NT2/D1 (cell line): ENCODE results near the gene TMTC4.

ENCODE experiments used
- DNase-seq: peaks from one replicate; pipeline ENCODE4 v3.0.0-alpha.2; 2011; ENCODE audit warnings: low read depth, low spot score
- H3K27me3 ChIP-seq: 2 replicates; pipeline ENCODE4 v1.6.0; 2011; ENCODE audit warnings: mild to moderate bottlenecking; ENCODE audit not compliant: insufficient read length, insufficient read depth
- H3K36me3 ChIP-seq: 2 replicates; pipeline ENCODE4 v1.6.1; 2011; ENCODE audit warnings: mild to moderate bottlenecking, low read length, mixed read lengths; ENCODE audit not compliant: insufficient read depth, insufficient read length
- H3K4me1 ChIP-seq: 2 replicates; pipeline ENCODE4 v1.5.1; 2011; ENCODE audit not compliant: insufficient read depth, insufficient read length
- H3K4me3 ChIP-seq: 2 replicates; pipeline ENCODE4 v1.5.1; 2011; ENCODE audit warnings: low read depth; ENCODE audit not compliant: insufficient read length
- H3K9ac ChIP-seq: 2 replicates; pipeline ENCODE4 v1.6.0; 2011; ENCODE audit warnings: low read depth; ENCODE audit not compliant: insufficient read length
- H3K9me3 ChIP-seq: 2 replicates; pipeline ENCODE4 v1.5.1; 2011; ENCODE audit warnings: mild to moderate bottlenecking, low read length; ENCODE audit not compliant: insufficient read depth
- SUZ12 ChIP-seq: IDR thresholded peaks from 2 replicates; pipeline ENCODE4 v1.6.1; 2011; ENCODE audit not compliant: insufficient read length, insufficient read depth; ENCODE audit errors: extremely low read depth
- YY1 ChIP-seq: IDR thresholded peaks from 2 replicates; pipeline ENCODE4 v1.6.1; 2011; ENCODE audit not compliant: insufficient read length, insufficient read depth
- ZNF274 ChIP-seq: IDR thresholded peaks from 2 replicates; pipeline ENCODE4 v1.6.1; 2011; ENCODE audit warnings: mild to moderate bottlenecking, low read depth, low read length

TMTC4 gene

DNA sequence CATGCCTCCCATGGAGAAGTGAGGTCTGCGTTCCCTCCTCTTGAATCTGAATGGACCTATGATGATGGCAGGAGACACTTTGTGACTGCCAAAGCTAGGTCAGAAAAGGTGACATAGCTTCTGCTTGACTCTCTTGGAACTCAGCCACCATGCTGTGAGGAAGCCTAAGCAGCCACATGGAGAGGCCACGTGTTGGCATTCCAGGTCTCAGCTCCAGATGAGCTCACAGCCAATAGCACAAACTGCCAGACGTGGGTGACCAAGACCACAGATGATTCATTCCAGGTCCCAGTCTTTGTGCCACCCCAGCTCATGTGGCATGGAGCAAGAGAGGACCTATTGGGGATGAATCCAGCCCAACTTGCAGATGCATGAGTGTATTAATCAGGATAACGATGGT, 77.3 kb downstream of the TMTC4 start:
- H3K9me3 ChIP-seq = no peaks in the 10 kb centered on the region
- no peak for DNase-seq
- no peak overlapping the region for H3K4me3 ChIP-seq
- no peaks in the 10 kb centered on the region for H3K27me3 ChIP-seq
- no peak for TF ChIP-seq SUZ12
- TF ChIP-seq ZNF274 = no peak
- TF ChIP-seq YY1 = no peak
- no peak overlapping the region for H3K9ac ChIP-seq
- H3K36me3 ChIP-seq = no peaks in the 10 kb centered on the region
- no peaks in the 10 kb centered on the region for H3K4me1 ChIP-seq

DNA sequence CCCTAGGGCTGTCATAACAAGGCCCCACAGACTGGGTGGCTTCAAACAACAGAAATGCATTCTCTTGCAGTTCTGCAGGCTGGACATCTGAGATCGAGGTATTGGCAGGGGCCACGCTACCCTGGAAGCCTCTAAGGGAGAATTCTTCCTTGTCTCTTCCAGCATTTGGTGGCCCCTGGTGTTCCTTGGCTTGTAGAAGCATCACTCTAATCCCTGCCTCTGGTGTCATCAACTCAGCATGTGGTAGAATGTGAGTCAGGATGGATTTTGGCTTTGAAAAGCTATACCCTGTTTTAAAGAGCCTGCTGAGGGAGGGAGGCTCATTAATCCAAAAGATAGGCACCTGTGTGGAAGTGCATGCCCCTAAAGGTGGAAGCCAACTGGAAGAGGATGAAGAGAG, 78.1 kb downstream of the TMTC4 start:
- Histone ChIP-seq H3K9me3 (no peaks in the 10 kb centered on the region), H3K27me3 (no peaks in the 10 kb centered on the region), H3K4me1 (no peaks in the 10 kb centered on the region), H3K4me3 (no peak overlapping the region), H3K9ac (no peak overlapping the region), H3K36me3 (no peaks in the 10 kb centered on the region)
- TF ChIP-seq SUZ12 (no peak), ZNF274 (no peak), YY1 (no peak)
- DNase-seq = no peak

DNA sequence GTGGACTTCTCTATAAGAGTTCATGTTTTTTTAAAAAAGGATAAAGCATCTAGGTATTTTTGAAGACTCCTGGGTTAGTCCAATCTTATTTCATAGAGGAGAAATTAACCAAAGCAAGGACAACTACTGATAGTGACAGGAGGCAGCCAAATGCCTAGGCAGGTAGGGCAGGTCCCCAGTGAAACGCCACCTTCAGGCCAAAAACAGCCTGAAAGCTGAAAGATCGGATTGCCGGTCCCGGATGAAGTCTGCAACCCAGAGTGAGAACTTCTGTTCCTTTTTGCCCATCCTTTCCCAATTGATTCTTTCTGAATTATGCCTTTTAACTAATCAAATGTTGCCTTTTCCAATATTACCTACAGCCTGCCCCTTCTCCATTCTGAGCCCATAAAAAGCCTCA, 79.9 kb downstream of the TMTC4 start:
- Histone ChIP-seq H3K27me3 (no peaks in the 10 kb centered on the region), H3K36me3 (no peaks in the 10 kb centered on the region), H3K9ac (no peak overlapping the region), H3K9me3 (no peaks in the 10 kb centered on the region), H3K4me1 (no peaks in the 10 kb centered on the region), H3K4me3 (no peak overlapping the region)
- TF ChIP-seq YY1 = no peak
- TF ChIP-seq ZNF274 = no peak
- no peak for TF ChIP-seq SUZ12
- DNase-seq = peak; percentile 36

DNA sequence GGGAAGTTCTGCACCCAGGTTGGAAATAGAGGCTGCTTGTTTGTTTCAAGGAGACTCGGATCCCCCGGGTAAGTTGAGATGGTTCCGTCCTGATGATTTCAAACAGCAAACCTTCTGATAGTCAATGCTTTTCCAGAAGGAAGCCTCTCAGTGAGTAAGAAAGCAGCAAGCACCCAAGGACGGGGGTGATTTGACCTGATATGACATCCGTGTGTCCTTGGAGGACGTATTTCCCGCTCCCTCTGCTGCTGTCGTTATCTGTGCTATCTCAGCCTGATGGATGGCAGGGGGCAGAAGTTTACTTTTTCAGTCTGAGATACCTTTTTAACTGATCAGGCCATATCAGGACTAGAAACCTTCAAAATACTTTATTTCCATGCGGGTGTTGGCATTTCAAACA, 80.3 kb downstream of the TMTC4 start:
- Histone ChIP-seq H3K27me3 (peaks cover 1% of the 10 kb centered on the region), H3K36me3 (no peaks in the 10 kb centered on the region), H3K9ac (no peak overlapping the region), H3K9me3 (0 out of 2 replicates have a peak, but pooled peaks cover 2% of the 10 kb centered on the region), H3K4me1 (no peaks in the 10 kb centered on the region), H3K4me3 (no peak overlapping the region)
- no peak for TF ChIP-seq SUZ12
- no peak for TF ChIP-seq YY1
- TF ChIP-seq ZNF274 = no peak
- no peak for DNase-seq

DNA sequence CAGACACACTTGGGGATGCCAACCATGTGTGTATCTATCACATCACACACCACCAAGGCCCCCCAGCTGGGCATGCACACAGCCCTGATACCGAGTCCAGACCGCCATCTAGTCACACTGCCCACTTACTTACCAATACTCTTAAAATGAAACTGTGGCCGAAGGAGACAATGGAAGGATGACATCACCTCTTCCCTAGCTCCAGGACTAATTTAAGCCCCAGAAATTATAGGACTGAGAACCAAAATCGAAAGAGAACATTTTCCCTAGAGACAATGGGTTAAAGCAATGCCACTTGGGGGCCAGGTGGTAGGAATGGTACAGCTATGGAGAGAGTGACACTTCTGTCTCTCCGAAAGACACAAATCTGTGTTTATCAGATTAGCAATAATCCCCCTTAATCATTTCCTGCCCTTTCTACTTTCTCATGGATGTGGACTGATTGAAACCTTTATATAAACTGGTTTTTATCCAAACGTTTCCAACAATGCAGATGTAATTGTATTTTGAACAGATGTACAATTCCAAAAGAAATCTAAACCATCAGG, 85.3 kb downstream of the TMTC4 start:
- Histone ChIP-seq H3K27me3 (peaks cover 6% of the 10 kb centered on the region), H3K36me3 (no peaks in the 10 kb centered on the region), H3K9me3 (peaks cover 7% of the 10 kb centered on the region; the same call in 1 of the 2 replicates), H3K4me3 (no peak overlapping the region), H3K9ac (no peak overlapping the region), H3K4me1 (no peaks in the 10 kb centered on the region)
- no peak for TF ChIP-seq ZNF274
- TF ChIP-seq YY1 = no peak
- no peak for TF ChIP-seq SUZ12
- DNase-seq = no peak

DNA sequence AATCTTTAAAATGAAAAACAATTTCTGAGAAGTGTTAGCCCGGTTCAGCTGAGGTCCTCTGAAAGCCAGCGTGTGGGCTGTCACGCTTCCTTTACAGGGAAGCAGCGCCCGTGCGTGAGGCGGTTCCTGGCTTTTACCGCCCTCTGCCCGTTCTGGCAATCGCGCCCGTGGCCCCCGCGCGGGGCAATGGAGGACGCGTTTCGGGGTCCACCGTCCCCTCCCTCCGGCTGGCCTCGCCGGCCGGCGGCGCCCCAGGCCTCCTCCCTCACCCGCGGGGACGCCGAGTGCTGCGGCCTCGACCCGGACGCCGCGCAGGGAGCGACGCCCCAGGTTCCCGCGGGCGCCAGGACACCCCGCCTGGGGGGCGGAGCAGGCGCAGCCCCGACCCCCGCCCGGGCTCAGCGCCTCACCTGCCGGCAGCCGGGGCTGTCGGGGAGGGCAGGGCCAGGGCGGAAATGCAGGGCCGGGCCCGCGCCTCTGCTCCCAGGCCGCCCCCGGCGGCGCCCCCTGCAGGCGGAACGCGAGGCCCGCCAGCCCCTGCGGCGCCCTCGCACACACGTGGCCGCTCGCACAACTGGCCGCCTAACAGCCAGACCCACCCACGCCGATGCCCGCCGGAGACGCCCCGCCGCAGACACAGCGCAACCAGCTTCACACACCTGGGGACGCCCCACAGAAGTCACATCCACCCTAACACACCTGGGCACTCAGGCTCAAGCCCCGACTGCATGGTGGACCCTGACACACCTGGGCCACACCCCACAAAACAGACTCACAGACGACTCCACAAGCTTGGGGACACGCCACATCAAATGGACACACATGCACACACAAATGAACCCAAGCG, 86.0 kb downstream of the TMTC4 start, which contains the start of gene GGACT:
Gene GGACT (minus strand): TSS at position 459 of the 847 bp plus-strand sequence. CDS start 56,198 bp downstream, outside the sequence.
- H3K9ac ChIP-seq = peak within 1 kb of the TSS; percentile 79
- peak within 1 kb of the TSS; percentile 55 for H3K4me3 ChIP-seq
- H3K27me3 ChIP-seq = peaks cover 6% of the 10 kb centered on the region
- no peaks in the 10 kb centered on the region for H3K4me1 ChIP-seq
- peaks cover 7% of the 10 kb centered on the region; the same call in 1 of the 2 replicates for H3K9me3 ChIP-seq
- H3K36me3 ChIP-seq = no peaks in the 10 kb centered on the region
- peak; percentile 64 for DNase-seq
- TF ChIP-seq YY1 = no peak
- TF ChIP-seq ZNF274 = no peak

DNA sequence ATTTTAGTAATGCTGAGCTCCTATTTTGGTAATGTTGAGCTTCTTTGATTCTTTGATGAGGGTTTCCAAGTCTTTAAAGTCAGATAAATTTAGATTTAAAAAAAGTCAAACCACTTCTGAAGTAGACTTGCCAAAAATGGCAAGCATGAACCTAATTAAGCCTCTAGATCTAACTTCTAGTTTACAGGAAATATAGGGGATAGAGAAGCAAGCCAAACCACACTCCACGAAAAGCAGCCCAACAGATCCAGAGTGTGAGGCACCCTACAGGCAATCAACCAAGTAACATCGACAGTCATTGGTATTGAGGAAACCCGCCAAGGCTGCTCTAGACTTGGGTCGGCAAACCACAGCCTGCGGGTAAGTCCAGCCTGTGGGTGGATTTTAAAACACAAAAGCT, 89.7 kb downstream of the TMTC4 start:
- DNase-seq = no peak
- H3K4me3 ChIP-seq = no peak overlapping the region
- no peak overlapping the region for H3K9ac ChIP-seq
- H3K36me3 ChIP-seq = no peaks in the 10 kb centered on the region
- peaks cover 11% of the 10 kb centered on the region; the same call in 1 of the 2 replicates for H3K9me3 ChIP-seq
- TF ChIP-seq ZNF274 (no peak), YY1 (no peak), SUZ12 (no peak)
- peaks cover 6% of the 10 kb centered on the region for H3K27me3 ChIP-seq
- H3K4me1 ChIP-seq = no peaks in the 10 kb centered on the region

DNA sequence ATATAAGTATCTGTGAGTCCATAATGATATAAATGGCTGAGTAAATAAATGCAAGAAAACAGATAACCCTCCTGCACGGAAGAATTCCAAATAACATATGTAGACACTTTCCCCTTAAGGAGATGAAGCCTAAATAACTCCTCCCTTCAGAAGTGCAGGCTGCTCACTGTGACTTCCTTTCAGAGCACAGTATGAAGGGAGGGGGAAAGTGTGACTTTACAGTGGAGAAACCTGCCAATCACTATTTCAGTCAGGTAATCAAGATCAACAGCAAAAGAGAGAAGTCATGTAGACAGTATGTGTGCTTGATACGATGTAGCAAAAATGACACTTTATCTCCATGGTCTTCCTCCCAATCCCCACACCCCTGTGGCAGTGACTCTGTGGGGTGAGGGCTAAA, 93.1 kb downstream of the TMTC4 start:
- no peak overlapping the region for H3K9ac ChIP-seq
- no peak for DNase-seq
- TF ChIP-seq SUZ12 = no peak
- no peak for TF ChIP-seq YY1
- H3K9me3 ChIP-seq = peaks cover 4% of the 10 kb centered on the region; the same call in 1 of the 2 replicates
- no peaks in the 10 kb centered on the region for H3K36me3 ChIP-seq
- no peak overlapping the region for H3K4me3 ChIP-seq
- no peaks in the 10 kb centered on the region for H3K4me1 ChIP-seq
- H3K27me3 ChIP-seq = no peaks in the 10 kb centered on the region
